GM12892 (cell line): ENCODE data around the gene P2RY12.

Source experiments
- POLR2A ChIP-seq: IDR thresholded peaks from 2 replicates; pipeline ENCODE4 v1.6.1; 2011; ENCODE audit warnings: low read depth, low read length, control low read depth
- POLR2AphosphoS5 ChIP-seq: IDR thresholded peaks from 2 replicates; pipeline ENCODE4 v1.6.1; 2011; ENCODE audit warnings: low read depth, low read length, control low read depth

DNA sequence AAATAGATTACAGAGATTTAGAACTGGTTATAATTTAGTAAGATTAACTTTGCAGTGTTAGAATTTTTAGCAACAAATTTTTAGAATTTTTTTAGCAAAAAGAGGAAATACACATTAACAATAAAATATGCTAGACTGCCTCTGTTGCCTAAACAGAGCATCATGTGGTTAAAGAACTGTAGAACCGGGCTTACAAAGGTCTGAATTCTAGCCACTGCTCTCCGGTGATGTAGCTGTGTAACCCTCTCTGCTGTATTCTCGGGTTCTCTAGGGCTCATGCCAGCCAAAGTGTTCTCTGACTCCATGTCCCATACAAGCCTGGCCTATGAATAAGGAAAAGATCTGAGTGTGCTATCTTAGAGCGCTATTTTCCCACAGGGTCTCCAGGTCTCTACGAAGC is 2.9 kb upstream of the P2RY12 start:
- TF ChIP-seq POLR2A = no peak
- TF ChIP-seq POLR2AphosphoS5 = no peak
